DND-41 (cell line): ENCODE data around the gene MMD.

ENCODE experiments used
- ATAC-seq: fragments of 200-7000 bp; cut with Tn5 transposase; 3 replicates; pipeline ENCODE4 v1.9.1; 2021; ENCODE audit warnings: low read depth; ENCODE audit not compliant: insufficient read depth
- DNase-seq: peaks from one replicate; pipeline ENCODE4 v3.0.0-alpha.2; 2020
- H2AFZ ChIP-seq: 2 replicates; pipeline ENCODE4 v1.6.0; 2012; ENCODE audit warnings: low read depth, low read length
- H3K27ac ChIP-seq: 2 replicates; pipeline ENCODE4 v1.5.1; 2012; ENCODE audit warnings: low read length, inconsistent platforms
- H3K27me3 ChIP-seq: fragments of 200-600 bp; sonication (generic); 2 replicates; pipeline ENCODE4 v1.6.0; 2012; ENCODE audit warnings: low read length, mild to moderate bottlenecking, inconsistent platforms; ENCODE audit not compliant: insufficient read depth, poor library complexity
- H3K36me3 ChIP-seq: 2 replicates; pipeline ENCODE4 v1.5.1; 2012; ENCODE audit warnings: low read length, inconsistent platforms; ENCODE audit not compliant: insufficient read depth
- H3K4me1 ChIP-seq: 2 replicates; pipeline ENCODE4 v1.5.1; 2012; ENCODE audit warnings: mild to moderate bottlenecking, low read length; ENCODE audit not compliant: insufficient read depth
- H3K4me2 ChIP-seq: 2 replicates; pipeline ENCODE4 v1.6.0; 2012; ENCODE audit warnings: mild to moderate bottlenecking, moderate library complexity, low read length, inconsistent platforms; ENCODE audit not compliant: insufficient read depth
- H3K4me3 ChIP-seq, 2 experiments: fragments of 200-600 bp in 1 of 2; shearing (Covaris generic) in 1 of 2; 2 replicates each; pipeline ENCODE4 v1.5.1; 2012 to 2016; ENCODE audit warnings: inconsistent platforms in 2 of 2, low read length in 2 of 2, mild to moderate bottlenecking in 2 of 2, low read depth in 1 of 2, moderate library complexity in 1 of 2
- H3K79me2 ChIP-seq: 2 replicates; pipeline ENCODE4 v1.6.0; 2012; ENCODE audit warnings: low read length, inconsistent platforms; ENCODE audit not compliant: insufficient read depth
- H3K9ac ChIP-seq: 2 replicates; pipeline ENCODE4 v1.6.0; 2012; ENCODE audit warnings: low read depth, mild to moderate bottlenecking, inconsistent platforms, low read length, moderate library complexity
- H3K9me3 ChIP-seq: 2 replicates; pipeline ENCODE4 v1.5.1; 2012; ENCODE audit warnings: low read length, moderate library complexity, mild to moderate bottlenecking, inconsistent platforms; ENCODE audit not compliant: insufficient read depth, severe bottlenecking
- H4K20me1 ChIP-seq: 2 replicates; pipeline ENCODE4 v1.6.0; 2012; ENCODE audit warnings: low read length; ENCODE audit not compliant: insufficient read depth
- CTCF ChIP-seq: IDR thresholded peaks from 2 replicates; pipeline ENCODE4 v1.5.1; 2012; ENCODE audit warnings: borderline replicate concordance, low read length, moderate library complexity, mild to moderate bottlenecking; ENCODE audit not compliant: poor library complexity, severe bottlenecking; ENCODE audit errors: extremely low read depth
- EZH2 ChIP-seq: IDR thresholded peaks from 3 replicates; pipeline ENCODE4 v1.6.1; 2012; ENCODE audit warnings: borderline replicate concordance, low read depth, mild to moderate bottlenecking, moderate library complexity, low read length, inconsistent platforms; ENCODE audit not compliant: severe bottlenecking

Gene MMD

GRCh38 chr17:55398689-55399088 lies 22.9 kb downstream of the MMD start:
- Histone ChIP-seq H3K4me2 (no peak overlapping the region), H3K4me1 (no peaks in the 10 kb centered on the region), H3K79me2 (no peaks in the 10 kb centered on the region), H3K27ac (no peak overlapping the region), H3K4me3 (no peak overlapping the region), H3K36me3 (peaks cover 76% of the 10 kb centered on the region), H4K20me1 (0 out of 2 replicates have a peak, but pooled peaks cover 4% of the 10 kb centered on the region), H2AFZ (no peak overlapping the region), H3K27me3 (no peaks in the 10 kb centered on the region), H3K9me3 (no peaks in the 10 kb centered on the region), H3K9ac (no peak overlapping the region)
- DNase-seq, result no peak
- TF ChIP-seq EZH2, result no peak
- ATAC-seq, result no peak

- TF ChIP-seq EZH2, result no peak
- TF ChIP-seq CTCF, result no peak
Measured at GRCh38 chr17:55395803-55396505, 25.7 kb downstream of the MMD start.

GRCh38 chr17:55394357-55395021 lies 27.1 kb downstream of the MMD start:
- H3K4me2 ChIP-seq, result no peak overlapping the region
- H3K9ac ChIP-seq, result no peak overlapping the region
- no peak for TF ChIP-seq CTCF
- TF ChIP-seq EZH2, result no peak
- DNase-seq (no peak), ATAC-seq (no peak)
- H4K20me1 ChIP-seq, result 0 out of 2 replicates have a peak, but pooled peaks cover 4% of the 10 kb centered on the region
- H3K4me1 ChIP-seq, result no peaks in the 10 kb centered on the region
- H3K4me3 ChIP-seq, result no peak overlapping the region
- H3K36me3 ChIP-seq, result peaks cover 44% of the 10 kb centered on the region
- H3K79me2 ChIP-seq, result no peaks in the 10 kb centered on the region
- H3K9me3 ChIP-seq, result no peaks in the 10 kb centered on the region
- H3K27ac ChIP-seq, result no peak overlapping the region
- no peaks in the 10 kb centered on the region for H3K27me3 ChIP-seq
- no peak overlapping the region for H2AFZ ChIP-seq

More at GRCh38 chr17:55395803-55396505, 25.7 kb downstream of the MMD start:
- ATAC-seq (no peak), DNase-seq (no peak)
- Histone ChIP-seq H3K27me3 (no peaks in the 10 kb centered on the region), H3K4me3 (no peak overlapping the region), H3K9ac (no peak overlapping the region), H4K20me1 (0 out of 2 replicates have a peak, but pooled peaks cover 4% of the 10 kb centered on the region), H3K4me2 (no peak overlapping the region), H3K4me1 (no peaks in the 10 kb centered on the region), H3K9me3 (no peaks in the 10 kb centered on the region), H3K27ac (no peak overlapping the region), H2AFZ (no peak overlapping the region), H3K36me3 (peaks cover 59% of the 10 kb centered on the region), H3K79me2 (no peaks in the 10 kb centered on the region)
